HEK293 (cell line): Measurements from ENCODE around the gene HPGD.

Experiments used
- SETDB1 ChIP-seq: IDR thresholded peaks from one replicate; pipeline ENCODE4 v1.6.1; 2017; ENCODE audit warnings: mild to moderate bottlenecking, low read length, moderate library complexity, mixed read lengths; ENCODE audit not compliant: insufficient read length
- ZNF121 ChIP-seq: fragments of 450-650 bp; formaldehyde crosslinking; IDR thresholded peaks from 2 replicates; pipeline ENCODE4 v1.5.1; 2016; ENCODE audit warnings: missing biosample characterization, missing genetic modification characterization
- ZNF585B ChIP-seq: fragments of 450-650 bp; formaldehyde crosslinking; IDR thresholded peaks from 2 replicates; pipeline ENCODE4 v1.5.1; 2016; ENCODE audit warnings: missing biosample characterization, missing genetic modification characterization
- TF ChIP-seq, protein P1 (sequence below): fragments of 450-650 bp; formaldehyde crosslinking; IDR thresholded peaks from 2 replicates; pipeline ENCODE4 v1.5.1; 2016; ENCODE audit warnings: missing biosample characterization, missing genetic modification characterization

DNA sequence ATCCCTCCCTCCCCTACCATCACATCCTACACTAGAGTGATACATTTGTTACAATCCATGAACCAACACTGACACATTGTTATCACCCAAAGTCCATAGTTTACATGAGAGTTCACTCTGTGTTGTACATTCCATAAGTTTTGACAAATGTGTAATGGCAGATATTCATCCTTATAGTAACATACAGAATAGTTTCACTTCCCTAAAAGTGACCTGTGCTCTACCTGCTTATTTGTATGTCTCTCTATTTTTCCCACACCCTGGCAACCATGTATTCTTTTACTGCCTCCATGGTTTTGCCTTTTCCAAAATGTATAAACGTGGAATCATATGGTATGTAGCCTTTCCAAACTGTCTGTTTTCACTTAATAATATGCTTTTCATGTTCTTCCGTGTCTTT is 42.2 kb upstream of the HPGD start:
- TF ChIP-seq, protein P1, sequence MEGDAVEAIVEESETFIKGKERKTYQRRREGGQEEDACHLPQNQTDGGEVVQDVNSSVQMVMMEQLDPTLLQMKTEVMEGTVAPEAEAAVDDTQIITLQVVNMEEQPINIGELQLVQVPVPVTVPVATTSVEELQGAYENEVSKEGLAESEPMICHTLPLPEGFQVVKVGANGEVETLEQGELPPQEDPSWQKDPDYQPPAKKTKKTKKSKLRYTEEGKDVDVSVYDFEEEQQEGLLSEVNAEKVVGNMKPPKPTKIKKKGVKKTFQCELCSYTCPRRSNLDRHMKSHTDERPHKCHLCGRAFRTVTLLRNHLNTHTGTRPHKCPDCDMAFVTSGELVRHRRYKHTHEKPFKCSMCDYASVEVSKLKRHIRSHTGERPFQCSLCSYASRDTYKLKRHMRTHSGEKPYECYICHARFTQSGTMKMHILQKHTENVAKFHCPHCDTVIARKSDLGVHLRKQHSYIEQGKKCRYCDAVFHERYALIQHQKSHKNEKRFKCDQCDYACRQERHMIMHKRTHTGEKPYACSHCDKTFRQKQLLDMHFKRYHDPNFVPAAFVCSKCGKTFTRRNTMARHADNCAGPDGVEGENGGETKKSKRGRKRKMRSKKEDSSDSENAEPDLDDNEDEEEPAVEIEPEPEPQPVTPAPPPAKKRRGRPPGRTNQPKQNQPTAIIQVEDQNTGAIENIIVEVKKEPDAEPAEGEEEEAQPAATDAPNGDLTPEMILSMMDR = no peak
- TF ChIP-seq ZNF121 (tag by site-specific recombination) (no peak), SETDB1 (no peak), ZNF585B (tag by site-specific recombination) (no peak)
